WTC11 (cell line): ENCODE measurements around the gene KRT83.

Experiments used
- JUN ChIP-seq: sonication (generic); formaldehyde crosslinking; IDR thresholded peaks from 2 replicates; pipeline ENCODE4 v1.8.0; 2023; ENCODE audit warnings: mild to moderate bottlenecking, missing genetic modification reagents
- TCF7 ChIP-seq: sonication (generic); formaldehyde crosslinking; IDR thresholded peaks from 2 replicates; pipeline ENCODE4 v1.8.0; 2022; ENCODE audit warnings: mild to moderate bottlenecking, low read depth, missing genetic modification reagents, moderate library complexity
- TF ChIP-seq, protein P1 (sequence below): sonication (generic); formaldehyde crosslinking; IDR thresholded peaks from 2 replicates; pipeline ENCODE4 v1.8.0; 2022; ENCODE audit warnings: mild to moderate bottlenecking, missing genetic modification reagents
- TF ChIP-seq, protein P2 (sequence below): fragments of 200-600 bp; IDR thresholded peaks from 2 replicates; pipeline ENCODE4 v1.8.0; 2022; ENCODE audit warnings: antibody characterized with exemption

DNA sequence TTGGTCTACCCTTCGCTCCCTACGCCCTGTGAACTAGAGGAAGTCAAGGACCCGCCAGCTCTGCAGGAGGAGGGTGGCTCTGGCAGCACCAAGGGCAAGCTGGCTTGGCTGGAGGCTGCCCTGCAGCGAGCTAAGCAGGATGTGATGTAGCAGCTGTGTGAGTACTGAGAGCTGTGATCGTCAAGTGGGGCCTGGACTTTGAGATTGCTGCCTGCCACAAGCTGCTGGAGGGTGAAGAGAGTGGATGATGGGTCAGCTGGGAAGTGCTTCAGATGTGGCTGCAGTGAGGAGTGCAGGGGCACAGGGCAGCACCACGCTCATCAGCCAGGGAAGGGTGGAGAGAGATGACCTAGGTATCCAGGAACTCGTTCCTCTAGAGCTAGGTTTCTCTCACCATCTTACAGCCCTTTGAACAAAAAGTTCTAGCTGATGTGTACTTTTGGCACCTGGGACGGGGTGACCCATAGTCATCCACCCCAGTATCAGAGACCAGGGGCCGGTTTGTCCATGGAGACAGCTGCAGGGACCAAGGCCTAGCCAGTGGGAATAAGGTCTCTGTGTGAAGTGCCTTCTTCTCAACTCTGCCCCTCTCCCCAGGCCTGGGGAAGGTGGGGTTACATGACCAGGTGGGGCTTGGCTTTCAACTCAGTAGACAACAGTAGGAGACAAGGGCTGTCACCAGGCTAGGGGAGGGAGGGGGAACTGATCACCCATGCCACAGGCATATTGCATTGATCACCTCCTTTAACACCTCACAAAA is 43.5 kb downstream of the KRT83 start:
- TF ChIP-seq, protein P1, sequence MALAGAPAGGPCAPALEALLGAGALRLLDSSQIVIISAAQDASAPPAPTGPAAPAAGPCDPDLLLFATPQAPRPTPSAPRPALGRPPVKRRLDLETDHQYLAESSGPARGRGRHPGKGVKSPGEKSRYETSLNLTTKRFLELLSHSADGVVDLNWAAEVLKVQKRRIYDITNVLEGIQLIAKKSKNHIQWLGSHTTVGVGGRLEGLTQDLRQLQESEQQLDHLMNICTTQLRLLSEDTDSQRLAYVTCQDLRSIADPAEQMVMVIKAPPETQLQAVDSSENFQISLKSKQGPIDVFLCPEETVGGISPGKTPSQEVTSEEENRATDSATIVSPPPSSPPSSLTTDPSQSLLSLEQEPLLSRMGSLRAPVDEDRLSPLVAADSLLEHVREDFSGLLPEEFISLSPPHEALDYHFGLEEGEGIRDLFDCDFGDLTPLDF (CRISPR knock-in tag): no peak
- no peak for TF ChIP-seq JUN (CRISPR knock-in tag)
- no peak for TF ChIP-seq TCF7 (CRISPR knock-in tag)
- TF ChIP-seq, protein P2, sequence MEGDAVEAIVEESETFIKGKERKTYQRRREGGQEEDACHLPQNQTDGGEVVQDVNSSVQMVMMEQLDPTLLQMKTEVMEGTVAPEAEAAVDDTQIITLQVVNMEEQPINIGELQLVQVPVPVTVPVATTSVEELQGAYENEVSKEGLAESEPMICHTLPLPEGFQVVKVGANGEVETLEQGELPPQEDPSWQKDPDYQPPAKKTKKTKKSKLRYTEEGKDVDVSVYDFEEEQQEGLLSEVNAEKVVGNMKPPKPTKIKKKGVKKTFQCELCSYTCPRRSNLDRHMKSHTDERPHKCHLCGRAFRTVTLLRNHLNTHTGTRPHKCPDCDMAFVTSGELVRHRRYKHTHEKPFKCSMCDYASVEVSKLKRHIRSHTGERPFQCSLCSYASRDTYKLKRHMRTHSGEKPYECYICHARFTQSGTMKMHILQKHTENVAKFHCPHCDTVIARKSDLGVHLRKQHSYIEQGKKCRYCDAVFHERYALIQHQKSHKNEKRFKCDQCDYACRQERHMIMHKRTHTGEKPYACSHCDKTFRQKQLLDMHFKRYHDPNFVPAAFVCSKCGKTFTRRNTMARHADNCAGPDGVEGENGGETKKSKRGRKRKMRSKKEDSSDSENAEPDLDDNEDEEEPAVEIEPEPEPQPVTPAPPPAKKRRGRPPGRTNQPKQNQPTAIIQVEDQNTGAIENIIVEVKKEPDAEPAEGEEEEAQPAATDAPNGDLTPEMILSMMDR: no peak
